T-helper 17 cell (primary cell): Measurements from ENCODE around the gene BFSP1. TPM values are rescaled to one million over a fixed set of nuclear protein-coding genes. Genes with fewer than 3 reads are reported as not detected.

Experiments used
- ATAC-seq: fragments of 150-1000 bp; cut with Tn5 transposase; 2 replicates; pipeline ENCODE4 v1.10.0; 2021; ENCODE audit warnings: mild to moderate bottlenecking, moderate library complexity
- DNase-seq, 3 donors: peaks; one replicate each; pipeline versions ENCODE4 v3.0.0 to v3.0.0-alpha.2; 2020 to 2021
- H3K9me3 ChIP-seq: one replicate; pipeline ENCODE4 v1.7.0; 2013; ENCODE audit warnings: low read length, mild to moderate bottlenecking; ENCODE audit not compliant: control insufficient read depth, poor library complexity, severe bottlenecking
- H3K27ac Mint-ChIP-seq: one replicate; pipeline ENCODE4 v1.8.0; 2022; ENCODE audit warnings: mild to moderate bottlenecking, moderate library complexity, mixed read lengths
- H3K27me3 Mint-ChIP-seq: one replicate; pipeline ENCODE4 v1.8.0; 2022; ENCODE audit warnings: mixed read lengths
- H3K36me3 Mint-ChIP-seq: one replicate; pipeline ENCODE4 v1.8.0; 2022; ENCODE audit warnings: low read depth, mixed read lengths
- H3K4me1 Mint-ChIP-seq: one replicate; pipeline ENCODE4 v1.8.0; 2022; ENCODE audit warnings: mild to moderate bottlenecking, mixed read lengths
- H3K4me3 Mint-ChIP-seq: one replicate; pipeline ENCODE4 v1.8.0; 2022; ENCODE audit warnings: mild to moderate bottlenecking, moderate library complexity, mixed read lengths
- total RNA-seq, 4 donors: library from RNA in 2 of 4; stranded (reverse) in 2 of 4; gene quantifications; one replicate each; pipeline ENCODE4 v1.2.3 and lab custom pipeline; 2022 to 2026

BFSP1 gene
- total RNA-seq (1 to 10 TPM in 1 of 2 donors, under 1 TPM in 1; 0.21 to 1.0 TPM), total RNA-seq (lab: John Stamatoyannopoulos, UW) (2.7 to 3.2 reads per million in 2 donors)

DNA sequence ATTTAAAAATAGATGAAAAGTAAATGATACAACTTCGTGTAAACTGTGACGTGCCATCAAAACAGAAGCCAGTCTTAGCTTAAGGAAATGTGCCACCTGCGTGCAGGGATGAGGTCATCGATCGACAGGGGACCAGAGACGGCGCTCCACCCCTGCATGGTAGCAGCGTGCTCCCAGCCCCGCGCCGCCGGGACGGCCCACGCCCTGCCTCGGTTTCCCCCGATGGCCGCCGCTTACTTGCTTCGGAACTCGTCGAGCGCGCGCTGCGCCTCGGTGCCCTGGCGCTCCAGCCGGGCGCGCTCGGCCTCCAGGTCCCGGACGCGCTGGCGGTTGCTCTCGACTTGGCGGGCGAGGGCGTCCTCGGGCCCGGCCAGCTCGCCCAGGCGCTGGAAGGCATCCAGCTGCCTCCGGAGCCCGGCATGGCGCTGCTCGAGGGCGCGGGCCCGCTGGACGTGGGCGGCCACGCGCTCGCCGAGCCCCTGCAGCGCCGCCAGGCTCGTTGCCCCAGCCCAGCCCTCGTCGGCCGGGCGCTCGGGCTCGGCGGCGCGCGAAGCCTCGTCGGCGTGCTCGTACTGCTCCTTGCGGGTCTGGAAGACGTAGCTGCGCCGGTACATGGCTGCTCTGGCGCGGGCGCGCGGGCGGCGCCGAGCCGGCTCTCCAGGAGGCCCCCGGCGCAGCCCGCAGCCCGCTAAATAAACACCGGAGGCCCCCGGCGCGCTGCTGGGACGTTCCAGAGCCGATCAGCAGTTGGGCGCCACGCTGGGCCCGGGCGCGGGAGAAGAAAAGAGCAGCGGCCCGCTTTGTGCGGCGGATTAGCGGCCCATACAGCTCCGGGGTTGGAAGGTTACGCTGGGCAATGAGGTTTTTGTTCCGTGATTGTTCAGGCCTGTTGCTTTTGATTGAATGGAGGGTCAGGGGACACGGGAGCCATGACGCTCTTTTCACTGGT is at the start of gene BFSP1:
BFSP1 (minus strand) TSS at position 664 of the 949 bp plus-strand sequence; CDS start at position 614, 50 bp downstream.
- H3K9me3 ChIP-seq: no peaks in the 10 kb centered on the region
- no peaks in the 10 kb centered on the region for H3K27me3 Mint-ChIP-seq
- peak within 1 kb of the TSS; percentile 54 for H3K27ac Mint-ChIP-seq
- H3K4me1 Mint-ChIP-seq: peaks cover 13% of the 10 kb centered on the region
- DNase-seq (peak; percentile 10 to 30 (median 21)), ATAC-seq (peak; percentile 82)
- no peaks in the 10 kb centered on the region for H3K36me3 Mint-ChIP-seq
- peak within 1 kb of the TSS; percentile 84 for H3K4me3 Mint-ChIP-seq

DNA sequence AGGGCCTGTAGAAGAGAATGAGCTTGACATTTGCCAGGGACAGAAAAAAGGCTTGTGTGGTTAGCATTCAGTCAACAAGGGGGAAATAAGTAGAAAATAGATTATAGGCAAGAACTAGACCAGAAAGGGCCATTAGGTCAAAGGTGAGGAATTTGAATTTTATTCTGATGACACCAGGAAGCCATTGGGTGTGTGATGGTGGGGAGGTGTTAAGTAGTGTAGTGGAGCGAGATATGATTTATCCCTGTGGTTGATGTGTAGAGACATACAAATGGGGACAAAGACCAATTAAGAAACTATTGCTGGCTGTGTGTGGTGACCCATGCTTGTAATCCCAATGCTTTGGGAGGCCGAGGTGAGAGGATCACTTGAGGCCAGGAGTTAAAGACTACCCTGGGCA is 49.7 kb upstream of the BFSP1 start:
- Mint-ChIP-seq H3K4me3 (no peak overlapping the region), H3K36me3 (peaks cover 4% of the 10 kb centered on the region), H3K4me1 (peaks cover 23% of the 10 kb centered on the region), H3K27me3 (no peaks in the 10 kb centered on the region), H3K27ac (no peak overlapping the region)
- DNase-seq: no peak
- no peaks in the 10 kb centered on the region for H3K9me3 ChIP-seq
- no peak for ATAC-seq

DNA sequence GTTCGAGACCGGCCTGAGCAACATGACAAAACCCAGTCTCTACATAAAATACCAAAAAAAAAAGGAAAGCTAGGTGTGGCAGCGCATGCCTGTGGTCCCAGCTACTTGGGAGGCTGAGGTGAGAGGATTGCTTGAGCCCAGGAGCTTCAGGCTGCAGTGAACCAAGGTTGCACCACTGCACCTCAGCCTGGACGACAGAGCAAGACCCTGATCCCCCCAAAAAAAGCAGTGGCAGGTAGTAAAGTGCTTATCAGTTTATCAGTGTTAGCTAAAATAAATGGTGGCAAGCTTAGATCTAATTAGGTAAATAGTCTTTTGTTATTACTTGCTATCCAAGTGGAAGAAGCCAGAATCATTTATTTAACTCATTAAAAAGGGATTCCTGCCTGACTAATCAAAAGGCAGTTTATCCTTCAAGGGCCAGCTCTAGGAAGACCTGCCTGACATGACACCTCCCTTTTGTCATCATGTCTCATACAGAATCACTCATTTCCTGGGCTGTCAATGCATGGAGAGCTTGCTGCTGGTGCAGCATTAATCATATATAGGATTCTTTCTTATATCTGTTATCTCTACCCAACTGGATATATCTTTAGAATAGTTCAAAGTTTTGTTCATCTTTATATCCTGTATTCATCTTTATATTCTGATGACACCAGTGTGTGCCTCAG is 48.3 kb upstream of the BFSP1 start:
- Mint-ChIP-seq H3K27me3 (no peaks in the 10 kb centered on the region), H3K4me1 (peaks cover 16% of the 10 kb centered on the region), H3K27ac (peak overlapping the region; percentile 21), H3K4me3 (peak overlapping the region; percentile 55), H3K36me3 (peaks cover 4% of the 10 kb centered on the region)
- H3K9me3 ChIP-seq: no peaks in the 10 kb centered on the region
- ATAC-seq (no peak), DNase-seq (no peak)

DNA sequence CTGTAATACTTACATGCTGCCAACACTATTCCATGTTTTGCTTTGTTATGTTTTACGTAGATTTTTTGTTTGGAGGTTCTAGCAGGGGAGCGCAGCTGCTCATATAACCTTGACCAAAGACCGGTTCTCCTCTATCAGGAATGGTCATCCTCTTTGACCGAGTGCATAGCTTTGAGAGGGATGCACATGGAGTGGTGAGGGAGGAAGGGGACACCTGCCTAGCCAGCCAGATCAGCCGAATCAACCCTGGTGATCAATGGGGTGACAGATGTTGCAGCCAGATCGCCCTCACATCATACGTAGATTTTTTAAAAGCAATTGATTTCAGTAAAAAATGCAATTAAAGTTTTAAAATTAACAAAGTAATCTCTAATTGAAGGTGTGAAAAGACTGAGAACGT is 45.0 kb upstream of the BFSP1 start:
- H3K27me3 Mint-ChIP-seq: no peaks in the 10 kb centered on the region
- no peak overlapping the region for H3K27ac Mint-ChIP-seq
- ATAC-seq (no peak), DNase-seq (no peak)
- peaks cover 24% of the 10 kb centered on the region for H3K4me1 Mint-ChIP-seq
- no peak overlapping the region for H3K4me3 Mint-ChIP-seq
- H3K36me3 Mint-ChIP-seq: peaks cover 2% of the 10 kb centered on the region
- no peaks in the 10 kb centered on the region for H3K9me3 ChIP-seq

DNA sequence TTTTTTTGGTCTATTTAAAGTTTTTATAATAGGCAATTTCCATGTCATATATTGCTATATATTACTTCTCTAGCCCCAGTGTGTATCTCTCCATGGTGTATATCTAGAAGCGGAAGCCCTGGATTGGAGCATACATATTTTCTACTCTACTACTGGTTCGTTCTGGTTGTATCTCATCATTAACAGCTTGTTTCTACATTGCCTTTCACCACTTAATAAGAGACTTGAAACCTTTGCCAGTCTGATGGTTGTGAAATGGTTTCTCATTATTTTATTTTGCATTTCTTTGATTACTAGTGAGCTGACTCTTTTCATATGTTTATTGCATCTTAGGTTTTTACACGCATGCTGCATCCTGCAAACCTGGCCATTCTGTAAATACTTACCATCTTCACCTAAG is 42.3 kb upstream of the BFSP1 start:
- no peaks in the 10 kb centered on the region for H3K27me3 Mint-ChIP-seq
- H3K27ac Mint-ChIP-seq: no peak overlapping the region
- no peaks in the 10 kb centered on the region for H3K9me3 ChIP-seq
- ATAC-seq (no peak), DNase-seq (no peak)
- H3K36me3 Mint-ChIP-seq: peaks cover 2% of the 10 kb centered on the region
- no peak overlapping the region for H3K4me3 Mint-ChIP-seq
- peaks cover 21% of the 10 kb centered on the region for H3K4me1 Mint-ChIP-seq

DNA sequence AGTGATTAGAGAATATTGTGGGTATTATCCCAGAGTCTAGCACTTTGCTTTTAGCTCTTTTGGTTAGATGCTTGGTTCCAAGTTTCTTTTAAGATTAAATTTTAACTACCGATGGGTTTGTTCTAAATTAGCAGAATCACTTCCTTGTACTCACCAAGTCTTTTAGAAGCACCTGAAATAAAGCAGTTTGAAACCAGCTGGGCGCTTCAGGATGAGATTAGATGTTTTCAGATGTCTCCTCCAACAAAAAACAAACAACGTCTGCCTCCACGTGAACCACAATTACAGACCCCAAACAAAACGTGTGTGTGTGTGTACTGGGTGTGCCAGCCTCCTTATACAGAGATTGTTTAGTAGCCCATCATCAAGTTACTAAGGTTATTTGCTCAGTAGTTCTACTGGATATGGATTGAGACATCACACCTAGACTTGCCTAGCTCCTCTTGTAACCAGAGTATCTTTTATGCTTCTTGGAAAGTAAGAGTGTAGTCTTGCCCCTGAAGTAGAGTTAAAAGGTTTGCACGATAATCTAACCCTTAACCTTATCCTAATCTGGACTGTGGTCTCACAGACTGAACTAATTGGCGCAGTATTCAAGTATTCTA is 41.0 kb upstream of the BFSP1 start:
- Mint-ChIP-seq H3K27ac (peak overlapping the region; percentile 90), H3K4me3 (no peak overlapping the region), H3K36me3 (peaks cover 2% of the 10 kb centered on the region), H3K27me3 (no peaks in the 10 kb centered on the region), H3K4me1 (peaks cover 21% of the 10 kb centered on the region)
- H3K9me3 ChIP-seq: no peaks in the 10 kb centered on the region
- no peak for DNase-seq
- no peak for ATAC-seq

DNA sequence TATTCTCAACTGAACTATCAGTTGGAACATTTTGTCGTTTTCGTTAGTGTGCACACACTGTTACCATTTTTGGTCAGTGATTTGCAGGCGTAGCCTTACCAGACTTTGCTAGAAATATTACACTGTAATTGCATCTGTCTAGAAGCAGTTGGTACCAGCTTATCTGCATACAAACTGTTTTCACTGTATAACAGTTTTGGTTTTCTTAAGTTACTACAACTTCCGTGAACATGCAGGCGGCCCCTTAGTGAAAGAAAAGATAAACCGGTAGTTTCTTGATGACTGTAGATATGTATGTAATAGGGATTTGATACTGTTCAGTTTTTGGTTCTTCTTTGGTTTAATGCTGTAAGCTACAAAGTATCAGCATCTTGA is 40.0 kb upstream of the BFSP1 start:
- DNase-seq (no peak), ATAC-seq (no peak)
- peaks cover 2% of the 10 kb centered on the region for H3K36me3 Mint-ChIP-seq
- H3K27ac Mint-ChIP-seq: peak overlapping the region; percentile 90
- H3K9me3 ChIP-seq: no peaks in the 10 kb centered on the region
- H3K27me3 Mint-ChIP-seq: no peaks in the 10 kb centered on the region
- peak overlapping the region; percentile 97 for H3K4me3 Mint-ChIP-seq
- H3K4me1 Mint-ChIP-seq: peaks cover 21% of the 10 kb centered on the region

DNA sequence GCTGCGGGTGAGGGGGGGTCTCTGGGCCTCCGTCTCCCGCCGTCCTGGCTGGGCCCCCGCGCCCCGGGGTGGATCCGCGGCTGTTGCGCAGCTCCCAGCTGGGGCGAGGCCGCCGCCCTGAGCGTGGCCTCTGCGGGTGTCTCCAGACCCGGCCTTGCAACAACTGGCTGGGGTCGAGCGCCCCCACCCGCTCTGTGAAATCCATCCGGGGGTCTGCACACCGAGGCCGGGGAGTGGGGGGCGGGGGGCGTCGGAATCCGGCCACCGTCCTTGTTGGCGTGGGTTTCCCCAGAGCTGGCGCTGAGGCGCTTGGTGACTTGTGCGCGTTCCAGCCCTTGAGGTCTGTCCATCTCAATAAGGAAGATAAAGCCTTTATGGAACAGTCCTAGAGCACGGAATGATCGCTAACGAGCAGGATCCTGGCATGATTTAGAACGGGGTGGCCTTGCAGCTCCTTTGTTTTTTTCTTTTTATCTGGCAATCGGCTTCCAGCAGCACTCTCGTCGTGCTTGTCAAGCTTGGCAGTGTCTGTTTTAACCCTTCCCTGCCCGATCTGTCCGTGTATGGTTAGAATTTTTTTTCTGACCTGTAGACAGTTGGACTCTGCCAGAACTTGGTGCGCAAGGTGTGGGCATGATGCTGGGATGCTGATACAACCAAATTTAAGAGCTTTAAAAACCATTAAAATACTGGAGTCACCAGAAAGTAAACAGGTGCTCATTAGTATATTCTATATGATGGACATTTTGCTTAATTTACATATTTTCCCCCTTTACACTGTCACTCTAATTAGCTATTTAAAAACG is 39.4 kb upstream of the BFSP1 start:
- peaks cover 2% of the 10 kb centered on the region for H3K36me3 Mint-ChIP-seq
- H3K4me1 Mint-ChIP-seq: peaks cover 21% of the 10 kb centered on the region
- no peaks in the 10 kb centered on the region for H3K27me3 Mint-ChIP-seq
- ATAC-seq (peak; percentile 38), DNase-seq (peak in 1 of 3 donors; percentile 10)
- H3K4me3 Mint-ChIP-seq: peak overlapping the region; percentile 97
- H3K27ac Mint-ChIP-seq: peak overlapping the region; percentile 90
- H3K9me3 ChIP-seq: no peaks in the 10 kb centered on the region

DNA sequence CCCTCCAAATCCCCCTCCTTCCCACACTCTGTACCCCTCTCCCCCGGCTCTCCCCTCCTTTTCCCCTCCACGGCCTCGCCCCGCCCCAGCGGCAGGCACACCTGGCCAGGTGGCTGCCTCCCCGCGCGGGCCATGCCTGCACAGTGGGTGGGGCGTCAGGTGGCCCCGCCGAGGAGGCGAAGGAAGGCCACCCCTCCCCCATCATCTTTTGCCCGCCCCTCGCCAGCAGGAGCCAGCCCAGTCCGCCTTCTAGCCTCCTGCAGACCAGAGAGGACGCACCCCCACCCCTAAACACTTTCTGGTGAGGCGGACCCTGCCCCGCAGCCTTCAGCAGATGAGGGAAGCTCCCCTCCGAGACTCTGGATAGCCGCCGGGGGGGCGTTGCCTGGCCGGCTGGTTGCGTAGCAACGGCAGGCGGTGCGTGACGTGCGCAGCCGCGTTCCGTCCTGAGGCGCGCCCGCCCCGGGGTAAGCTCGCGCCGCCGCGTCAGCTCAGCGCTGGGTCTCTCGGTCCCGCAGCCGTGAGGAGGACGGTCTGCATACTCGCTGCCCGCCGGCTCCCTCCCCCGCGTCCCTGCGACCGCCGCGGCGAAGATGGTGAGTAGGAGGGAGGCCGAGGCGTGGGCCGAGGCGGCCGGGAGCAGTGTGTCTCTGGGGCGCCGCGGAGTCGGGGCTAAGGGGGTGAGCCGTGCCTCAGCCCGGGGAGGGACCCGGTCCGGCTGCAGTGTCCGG is 38.6 kb upstream of the BFSP1 start, which contains the start of gene DSTN:
DSTN (plus strand) TSS at position 460 of the 731 bp plus-strand sequence; CDS start at position 594, 134 bp downstream.
- Mint-ChIP-seq H3K4me1 (peaks cover 21% of the 10 kb centered on the region), H3K4me3 (peak within 1 kb of the TSS; percentile 97), H3K27me3 (no peaks in the 10 kb centered on the region), H3K27ac (peak within 1 kb of the TSS; percentile 90), H3K36me3 (peaks cover 2% of the 10 kb centered on the region)
- H3K9me3 ChIP-seq: no peaks in the 10 kb centered on the region
- DNase-seq: peak; percentile 80 to 84 (median 81)
- peak; percentile 92 for ATAC-seq

DNA sequence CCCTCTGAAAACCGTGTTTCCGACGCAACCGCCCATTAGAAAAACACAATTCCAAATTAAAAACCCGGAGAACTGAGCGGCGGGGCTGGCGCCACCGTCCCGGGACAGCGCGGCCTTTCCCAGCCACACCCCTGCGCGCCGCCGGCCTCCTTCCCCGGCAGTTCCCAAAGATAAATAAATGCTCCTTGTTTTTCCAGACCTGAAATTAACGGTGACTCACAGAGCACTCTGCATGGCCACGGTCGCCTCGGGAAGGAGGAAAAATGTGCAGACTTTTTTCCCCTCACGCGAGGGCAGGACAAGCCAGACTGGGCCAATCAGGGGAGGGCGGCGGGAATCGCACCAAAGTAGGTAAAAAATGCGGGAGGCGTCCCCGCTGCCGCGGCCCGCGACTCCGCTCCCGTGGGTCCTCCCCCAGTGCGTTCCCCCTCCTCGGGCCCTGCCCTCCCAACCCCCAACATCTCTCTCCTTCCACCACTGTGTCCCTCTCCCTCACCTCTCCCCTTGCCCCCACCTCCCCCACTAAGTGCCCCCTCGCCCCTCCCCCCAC is 37.9 kb upstream of the BFSP1 start:
- Mint-ChIP-seq H3K27ac (peak overlapping the region; percentile 90), H3K4me3 (peak overlapping the region; percentile 97), H3K36me3 (peaks cover 2% of the 10 kb centered on the region), H3K27me3 (no peaks in the 10 kb centered on the region), H3K4me1 (peaks cover 21% of the 10 kb centered on the region)
- DNase-seq (peak in 2 of 3 donors; percentile 14 to 21), ATAC-seq (no peak)
- no peaks in the 10 kb centered on the region for H3K9me3 ChIP-seq

DNA sequence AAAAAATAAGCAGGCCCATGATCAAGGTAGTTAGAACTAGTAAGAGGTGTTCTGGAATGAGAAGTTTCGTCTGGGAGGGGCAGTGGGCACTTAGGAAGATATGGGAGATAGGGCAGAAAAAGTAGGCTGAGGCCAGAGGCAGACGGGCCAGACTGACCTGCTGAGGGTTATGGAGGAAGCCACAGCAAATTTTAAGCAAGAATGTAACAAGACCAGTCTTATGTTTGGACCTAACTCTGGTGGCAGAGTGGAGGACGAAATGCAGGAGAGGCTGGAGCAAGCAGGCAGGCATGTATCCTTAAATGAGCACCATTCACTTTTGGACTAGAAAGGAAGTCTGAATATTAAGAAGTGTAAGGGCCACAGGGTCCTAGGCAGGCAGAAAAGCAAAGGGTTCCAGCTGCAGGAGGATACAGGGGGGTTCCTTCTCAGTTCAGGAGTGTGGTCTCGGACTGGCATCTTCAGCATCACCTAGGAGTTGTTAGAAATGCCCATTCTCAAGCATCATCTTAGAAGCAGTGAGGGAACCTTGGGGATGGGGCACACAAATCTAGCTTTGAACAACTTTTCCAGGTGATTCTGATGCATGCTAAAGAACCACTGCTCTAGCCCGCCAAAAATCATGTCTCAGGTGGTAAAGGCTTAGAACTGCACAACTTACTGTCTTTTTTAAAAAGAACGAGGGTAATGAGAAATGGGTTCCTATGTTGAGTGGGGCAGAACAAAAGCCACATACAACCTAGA is 37.0 kb upstream of the BFSP1 start:
- Mint-ChIP-seq H3K4me3 (peak overlapping the region; percentile 97), H3K27ac (no peak overlapping the region)

More for the DNA sequence above, 37.0 kb upstream of the BFSP1 start:
- Mint-ChIP-seq H3K4me1 (peaks cover 21% of the 10 kb centered on the region), H3K27me3 (no peaks in the 10 kb centered on the region), H3K36me3 (peaks cover 2% of the 10 kb centered on the region)
- ATAC-seq (no peak), DNase-seq (no peak)
- no peaks in the 10 kb centered on the region for H3K9me3 ChIP-seq
